ENCODE results near the gene EMP2.

EMP2 gene

GRCh38 chr16:10493276-10493675, 87.1 kb downstream of the EMP2 start:
- TF ChIP-seq EZH2phosphoT487 (IDR thresholded peaks at IDR 0.05; ENCODE audit: borderline replicate concordance, low read length) (no peak), CTCF (IDR thresholded peaks at IDR 0.05; ENCODE audit: low read depth, low read length, poor library complexity, severe bottlenecking) (no peak)
- H3K9me2 ChIP-seq (replicated peaks; ENCODE audit: control insufficient read depth, low read length) = no peaks in the 10 kb centered on the region
- no peaks in the 10 kb centered on the region for H4K20me1 ChIP-seq (ENCODE audit: control insufficient read depth, insufficient read depth, low read depth, low read length)
- H3K36me3 ChIP-seq (ENCODE audit: control insufficient read depth, low read length) = no peaks in the 10 kb centered on the region
- no peak overlapping the region for H3K4me3 ChIP-seq (ENCODE audit: low read length)
- peaks cover 7% of the 10 kb centered on the region for H3K4me1 ChIP-seq (ENCODE audit: control insufficient read depth, low read length)
- peaks cover 6% of the 10 kb centered on the region; the same call in 1 of the 2 replicates for H3K9me3 ChIP-seq (ENCODE audit: control insufficient read depth, insufficient read depth, low read length)
- no peak overlapping the region for H3K27ac ChIP-seq (ENCODE audit: low read depth, low read length)
- H3K79me2 ChIP-seq (ENCODE audit: control insufficient read depth, low read length) = no peaks in the 10 kb centered on the region
- H3K27me3 ChIP-seq (ENCODE audit: control insufficient read depth, low read length) = no peaks in the 10 kb centered on the region
- no peak overlapping the region for H3K4me2 ChIP-seq (ENCODE audit: low read length)
- H3F3A ChIP-seq (ENCODE audit: control insufficient read depth, insufficient read depth) = no peaks in the 10 kb centered on the region

GRCh38 chr16:10490141-10490540, 90.3 kb downstream of the EMP2 start:
- no peaks in the 10 kb centered on the region for H4K20me1 ChIP-seq (ENCODE audit: control insufficient read depth, insufficient read depth, low read depth, low read length)

GRCh38 chr16:10485698-10486382, 94.6 kb downstream of the EMP2 start:
- Histone ChIP-seq H3K9me2 (replicated peaks; ENCODE audit: control insufficient read depth, low read length) (no peaks in the 10 kb centered on the region), H3K36me3 (ENCODE audit: control insufficient read depth, low read length) (peaks cover 8% of the 10 kb centered on the region), H3K4me2 (ENCODE audit: low read length) (no peak overlapping the region), H3K27ac (ENCODE audit: low read depth, low read length) (no peak overlapping the region), H3F3A (ENCODE audit: control insufficient read depth, insufficient read depth) (no peaks in the 10 kb centered on the region), H3K4me3 (ENCODE audit: low read length) (no peak overlapping the region), H3K9me3 (ENCODE audit: control insufficient read depth, insufficient read depth, low read length) (peaks cover 13% of the 10 kb centered on the region; the same call in 1 of the 2 replicates), H3K27me3 (ENCODE audit: control insufficient read depth, low read length) (no peaks in the 10 kb centered on the region), H3K4me1 (ENCODE audit: control insufficient read depth, low read length) (peaks cover 6% of the 10 kb centered on the region; the same call in 1 of the 2 replicates), H4K20me1 (ENCODE audit: control insufficient read depth, insufficient read depth, low read depth, low read length) (no peaks in the 10 kb centered on the region), H3K79me2 (ENCODE audit: control insufficient read depth, low read length) (no peaks in the 10 kb centered on the region)
- no peak for TF ChIP-seq CTCF (IDR thresholded peaks at IDR 0.05; ENCODE audit: low read depth, low read length, poor library complexity, severe bottlenecking)
- TF ChIP-seq EZH2phosphoT487 (IDR thresholded peaks at IDR 0.05; ENCODE audit: borderline replicate concordance, low read length) = no peak

More at GRCh38 chr16:10490141-10490540, 90.3 kb downstream of the EMP2 start:
- no peaks in the 10 kb centered on the region for H3K36me3 ChIP-seq (ENCODE audit: control insufficient read depth, low read length)
- H3K4me3 ChIP-seq (ENCODE audit: low read length) = no peak overlapping the region
- TF ChIP-seq CTCF (IDR thresholded peaks at IDR 0.05; ENCODE audit: low read depth, low read length, poor library complexity, severe bottlenecking) = no peak
- TF ChIP-seq EZH2phosphoT487 (IDR thresholded peaks at IDR 0.05; ENCODE audit: borderline replicate concordance, low read length) = no peak
- no peak overlapping the region for H3K4me2 ChIP-seq (ENCODE audit: low read length)
- H3K27me3 ChIP-seq (ENCODE audit: control insufficient read depth, low read length) = no peaks in the 10 kb centered on the region
- H3K27ac ChIP-seq (ENCODE audit: low read depth, low read length) = no peak overlapping the region
- no peaks in the 10 kb centered on the region for H3K9me2 ChIP-seq (replicated peaks; ENCODE audit: control insufficient read depth, low read length)
- H3K4me1 ChIP-seq (ENCODE audit: control insufficient read depth, low read length) = peaks cover 14% of the 10 kb centered on the region
- H3K9me3 ChIP-seq (ENCODE audit: control insufficient read depth, insufficient read depth, low read length) = peaks cover 14% of the 10 kb centered on the region; the same call in 1 of the 2 replicates
- no peaks in the 10 kb centered on the region for H3K79me2 ChIP-seq (ENCODE audit: control insufficient read depth, low read length)
- H3F3A ChIP-seq (ENCODE audit: control insufficient read depth, insufficient read depth) = no peaks in the 10 kb centered on the region
